ENCODE data around the gene USH2A.

USH2A gene

DNA sequence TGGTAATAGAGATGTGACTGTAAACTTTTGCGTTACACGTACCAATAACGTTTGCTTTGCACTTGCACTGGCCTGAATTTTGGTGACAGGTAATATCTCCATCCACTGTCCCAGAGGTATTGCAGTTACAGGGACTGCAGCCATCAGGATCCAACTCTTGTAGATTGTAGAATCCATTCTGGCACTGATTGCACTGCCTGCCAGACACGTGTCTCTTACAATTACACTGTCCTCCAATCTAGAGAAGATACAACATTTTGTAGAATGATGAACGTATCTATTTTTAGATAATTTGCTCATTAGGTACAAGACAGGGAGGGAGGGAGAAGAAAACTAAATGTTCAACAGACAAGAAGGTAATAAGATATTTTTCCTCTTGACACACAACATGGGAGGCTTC lies 172.4 kb downstream of the USH2A start:
- Mint-ChIP-seq H3K27ac (no peak overlapping the region), H3K4me1 (no peaks in the 10 kb centered on the region), H3K9me3 (peaks cover 12% of the 10 kb centered on the region), H3K4me3 (no peak overlapping the region), H3K27me3 (no peaks in the 10 kb centered on the region), H3K36me3 (no peaks in the 10 kb centered on the region)

DNA sequence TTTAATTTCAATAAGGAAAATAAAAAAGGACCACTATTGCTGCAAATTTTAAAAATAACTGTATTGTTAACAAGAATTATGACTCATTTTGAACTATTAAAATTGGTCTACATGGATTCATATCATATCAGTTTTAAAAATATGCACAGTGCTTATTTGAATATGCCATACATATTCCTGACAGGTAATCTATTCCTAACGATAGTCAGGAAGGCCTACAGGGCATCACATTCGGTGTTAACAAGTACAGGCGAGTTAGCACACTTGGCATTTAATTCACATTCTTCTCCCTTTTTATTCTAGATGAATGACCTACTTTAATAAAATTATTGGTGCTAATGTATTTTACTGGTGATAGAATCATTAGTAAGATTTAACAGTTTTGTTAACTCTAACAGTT lies 174.6 kb downstream of the USH2A start:
- Mint-ChIP-seq H3K27ac (no peak overlapping the region), H3K4me3 (no peak overlapping the region), H3K36me3 (no peaks in the 10 kb centered on the region), H3K9me3 (peaks cover 3% of the 10 kb centered on the region), H3K4me1 (no peaks in the 10 kb centered on the region), H3K27me3 (no peaks in the 10 kb centered on the region)

DNA sequence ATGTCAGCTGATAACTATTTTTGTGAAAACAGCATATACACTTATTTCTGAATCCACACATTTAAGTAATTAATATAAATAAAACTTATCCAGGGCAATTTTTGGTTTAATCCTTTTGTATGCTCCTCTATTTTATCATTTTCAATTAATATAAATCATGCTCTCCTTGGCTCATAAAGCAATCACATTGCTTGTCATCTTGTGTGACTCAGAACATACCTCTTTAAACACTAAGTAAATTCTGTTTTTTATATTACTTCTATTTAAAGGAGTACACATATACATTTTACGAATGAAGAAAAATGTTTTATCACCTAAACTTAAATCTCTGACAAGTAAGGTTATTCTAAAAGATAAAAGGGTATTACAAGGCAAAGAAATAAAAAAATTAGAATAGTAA lies 175.3 kb downstream of the USH2A start:
- H3K4me1 Mint-ChIP-seq, result no peaks in the 10 kb centered on the region
- no peaks in the 10 kb centered on the region for H3K36me3 Mint-ChIP-seq
- no peaks in the 10 kb centered on the region for H3K9me3 Mint-ChIP-seq
- no peak overlapping the region for H3K27ac Mint-ChIP-seq
- H3K27me3 Mint-ChIP-seq, result no peaks in the 10 kb centered on the region
- no peak overlapping the region for H3K4me3 Mint-ChIP-seq

DNA sequence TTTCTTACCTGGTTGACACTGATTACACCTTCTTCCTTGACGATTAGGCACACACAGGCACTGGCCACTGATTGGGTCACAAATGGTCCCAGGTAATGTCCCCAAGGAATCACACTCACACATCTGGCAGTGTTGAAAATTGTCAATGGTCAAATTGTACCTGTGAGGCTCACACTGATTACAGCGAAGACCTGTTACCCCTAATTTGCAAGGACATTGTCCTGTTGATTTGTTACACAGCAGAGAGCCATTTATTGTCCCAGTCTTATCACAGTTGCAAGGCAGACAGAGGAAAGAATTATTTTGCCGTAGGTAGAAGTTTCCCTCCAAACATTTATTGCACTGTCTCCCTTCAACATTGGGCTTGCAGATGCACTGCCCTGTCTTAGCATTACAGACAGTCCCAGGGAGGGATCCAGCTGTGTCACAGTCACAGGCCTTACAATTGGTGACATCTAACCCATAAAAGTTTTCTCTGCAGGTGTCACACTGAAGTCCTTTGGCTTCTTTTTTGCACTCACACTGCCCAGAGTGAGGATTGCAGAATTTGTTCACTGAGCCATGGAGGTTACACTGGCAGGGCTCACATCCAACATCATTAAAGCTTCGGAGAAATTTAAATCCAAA lies 176.6 kb downstream of the USH2A start:
- Mint-ChIP-seq H3K27me3 (no peaks in the 10 kb centered on the region), H3K27ac (no peak overlapping the region), H3K4me3 (no peak overlapping the region), H3K4me1 (no peaks in the 10 kb centered on the region), H3K36me3 (no peaks in the 10 kb centered on the region), H3K9me3 (no peaks in the 10 kb centered on the region)

DNA sequence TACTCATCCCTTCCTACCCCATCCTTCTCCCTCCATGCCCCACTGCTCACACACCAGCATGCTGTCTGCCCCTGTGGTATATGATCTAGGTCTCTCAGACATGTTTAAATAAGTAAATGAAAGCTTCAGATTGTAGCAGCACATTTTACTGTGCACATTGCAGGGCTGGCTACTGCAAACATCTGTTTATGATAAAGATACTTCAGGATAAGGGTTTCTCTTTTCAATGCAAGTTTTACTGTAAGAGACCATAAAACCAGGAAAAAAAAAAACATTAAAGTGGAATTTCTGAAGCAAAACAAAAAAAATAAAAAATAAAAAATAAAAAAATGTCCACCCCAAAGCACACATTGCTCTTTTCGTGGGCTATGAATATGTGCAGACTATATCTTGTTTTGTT lies 184.4 kb downstream of the USH2A start:
- H3K27me3 Mint-ChIP-seq, result no peaks in the 10 kb centered on the region
- no peak overlapping the region for H3K4me3 Mint-ChIP-seq
- no peak overlapping the region for H3K27ac Mint-ChIP-seq
- no peaks in the 10 kb centered on the region for H3K9me3 Mint-ChIP-seq
- no peaks in the 10 kb centered on the region for H3K36me3 Mint-ChIP-seq
- H3K4me1 Mint-ChIP-seq, result no peaks in the 10 kb centered on the region

DNA sequence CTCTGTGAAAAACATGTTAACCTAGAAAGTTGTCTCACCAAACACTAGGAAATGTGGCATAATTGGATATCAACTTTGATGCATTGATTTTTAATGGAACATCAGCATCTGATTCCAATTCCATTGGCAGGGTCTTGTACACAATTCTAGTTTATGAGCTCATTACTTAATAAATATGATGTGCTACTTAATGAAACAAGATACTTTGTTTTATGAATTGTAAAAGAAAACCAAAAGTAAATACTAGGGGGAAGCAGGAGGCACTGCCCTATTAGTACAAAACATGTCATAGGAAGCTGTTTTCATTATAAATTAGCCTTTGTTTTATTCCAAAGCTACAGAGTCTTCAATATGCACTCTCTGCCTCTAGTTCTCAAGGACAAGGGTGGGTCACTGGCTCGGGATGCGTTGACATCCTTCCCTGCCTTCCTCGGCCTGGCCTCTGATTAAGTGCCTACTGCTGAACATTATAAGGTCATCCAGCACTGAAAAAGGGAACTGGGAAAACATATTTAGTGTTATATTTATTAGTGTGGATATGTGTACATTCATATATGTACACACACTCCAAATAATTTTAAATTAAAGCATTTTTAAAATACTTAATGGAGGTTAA lies 185.2 kb downstream of the USH2A start:
- H3K27ac Mint-ChIP-seq, result no peak overlapping the region
- no peaks in the 10 kb centered on the region for H3K36me3 Mint-ChIP-seq
- H3K4me1 Mint-ChIP-seq, result no peaks in the 10 kb centered on the region
- H3K4me3 Mint-ChIP-seq, result no peak overlapping the region
- no peaks in the 10 kb centered on the region for H3K9me3 Mint-ChIP-seq
- no peaks in the 10 kb centered on the region for H3K27me3 Mint-ChIP-seq

DNA sequence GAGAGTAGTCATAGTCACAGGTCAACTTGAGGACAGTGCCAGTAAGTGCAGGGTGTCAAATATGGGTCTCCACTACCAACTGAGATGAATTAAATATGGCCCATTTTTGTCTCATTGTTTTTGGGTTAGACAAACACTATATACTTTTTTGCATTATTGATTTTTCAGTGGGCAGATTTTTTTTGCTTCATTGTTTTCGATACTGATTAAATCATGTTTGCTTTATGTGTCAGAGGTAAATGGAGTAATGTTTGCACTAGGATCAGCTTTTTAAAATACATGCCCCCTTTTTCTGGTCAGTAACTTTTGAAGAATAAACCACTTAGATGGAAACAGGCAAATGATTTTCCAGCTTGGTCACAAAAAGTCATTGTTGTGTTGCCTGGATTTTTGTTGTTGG lies 199.0 kb downstream of the USH2A start:
- peaks cover 23% of the 10 kb centered on the region for H3K9me3 Mint-ChIP-seq
- H3K4me3 Mint-ChIP-seq, result no peak overlapping the region
- H3K27me3 Mint-ChIP-seq, result no peaks in the 10 kb centered on the region
- no peaks in the 10 kb centered on the region for H3K36me3 Mint-ChIP-seq
- H3K27ac Mint-ChIP-seq, result no peak overlapping the region
- peaks cover 14% of the 10 kb centered on the region for H3K4me1 Mint-ChIP-seq

DNA sequence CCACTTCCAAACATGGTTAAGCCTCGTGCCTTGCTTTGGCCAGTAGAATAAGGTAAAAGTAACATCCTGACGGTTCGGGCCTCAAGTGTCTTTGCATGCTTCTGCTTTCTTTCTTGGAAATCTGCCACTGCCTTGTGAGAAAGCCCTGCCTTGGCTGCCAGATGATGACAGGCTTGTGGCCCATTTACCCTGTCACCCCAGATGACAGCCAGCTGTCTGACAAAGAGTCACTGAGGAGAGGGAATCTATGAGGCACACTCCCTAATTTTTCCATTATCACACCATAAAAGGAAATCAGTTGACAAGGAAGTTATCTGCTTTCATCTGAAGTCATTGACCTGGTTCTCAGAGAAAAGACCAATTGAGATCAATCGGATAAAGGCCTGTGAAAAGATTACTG lies 199.8 kb downstream of the USH2A start:
- no peak overlapping the region for H3K27ac Mint-ChIP-seq
- H3K27me3 Mint-ChIP-seq, result no peaks in the 10 kb centered on the region
- peaks cover 14% of the 10 kb centered on the region for H3K4me1 Mint-ChIP-seq
- no peaks in the 10 kb centered on the region for H3K36me3 Mint-ChIP-seq
- peaks cover 23% of the 10 kb centered on the region for H3K9me3 Mint-ChIP-seq
- H3K4me3 Mint-ChIP-seq, result no peak overlapping the region

DNA sequence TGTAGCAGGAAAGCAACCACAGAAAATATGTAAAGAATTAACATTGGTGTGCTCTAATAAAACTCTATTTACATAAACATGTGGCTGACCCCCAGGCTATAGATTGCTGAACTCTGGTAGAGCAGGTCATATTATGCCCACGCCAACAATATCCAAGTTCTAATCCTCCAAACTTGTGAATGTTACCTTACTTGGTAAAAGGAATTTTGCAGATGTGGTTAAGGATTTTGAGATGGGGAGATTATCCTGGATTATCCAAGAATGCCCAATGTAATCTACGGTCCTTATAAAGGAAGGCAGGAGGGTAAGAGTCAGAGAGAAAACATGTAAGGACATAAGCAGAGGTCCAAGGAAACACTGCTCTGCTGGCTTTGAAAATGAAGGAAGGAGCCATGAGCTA lies 201.0 kb downstream of the USH2A start:
- Mint-ChIP-seq H3K27me3 (no peaks in the 10 kb centered on the region), H3K9me3 (peaks cover 15% of the 10 kb centered on the region), H3K4me1 (peaks cover 14% of the 10 kb centered on the region), H3K36me3 (no peaks in the 10 kb centered on the region), H3K27ac (no peak overlapping the region), H3K4me3 (no peak overlapping the region)

DNA sequence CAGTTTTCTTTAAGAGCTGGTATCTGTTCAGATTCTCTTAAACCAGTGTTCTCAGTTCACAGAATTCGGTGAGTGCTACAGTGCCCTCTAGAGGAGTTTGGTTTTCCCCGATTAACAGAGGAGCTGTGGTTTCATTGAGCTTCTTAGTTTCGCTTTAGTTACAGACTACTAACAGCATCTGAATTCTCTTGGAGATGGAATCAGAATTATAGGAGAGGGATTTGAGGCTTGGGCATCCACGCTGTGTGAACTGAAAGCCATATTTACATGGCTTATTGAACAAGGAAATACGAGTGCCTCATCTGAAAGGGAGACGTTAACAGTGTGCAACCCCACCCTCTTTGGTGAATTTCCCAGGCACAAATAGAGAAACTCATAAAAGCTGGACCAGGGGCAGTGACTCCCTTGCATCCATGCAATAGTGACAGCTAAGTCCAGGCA lies 202.0 kb downstream of the USH2A start:
- Mint-ChIP-seq H3K27ac (no peak overlapping the region), H3K9me3 (peaks cover 9% of the 10 kb centered on the region), H3K27me3 (no peaks in the 10 kb centered on the region), H3K4me3 (peak overlapping the region; percentile 75), H3K4me1 (peaks cover 14% of the 10 kb centered on the region), H3K36me3 (no peaks in the 10 kb centered on the region)

DNA sequence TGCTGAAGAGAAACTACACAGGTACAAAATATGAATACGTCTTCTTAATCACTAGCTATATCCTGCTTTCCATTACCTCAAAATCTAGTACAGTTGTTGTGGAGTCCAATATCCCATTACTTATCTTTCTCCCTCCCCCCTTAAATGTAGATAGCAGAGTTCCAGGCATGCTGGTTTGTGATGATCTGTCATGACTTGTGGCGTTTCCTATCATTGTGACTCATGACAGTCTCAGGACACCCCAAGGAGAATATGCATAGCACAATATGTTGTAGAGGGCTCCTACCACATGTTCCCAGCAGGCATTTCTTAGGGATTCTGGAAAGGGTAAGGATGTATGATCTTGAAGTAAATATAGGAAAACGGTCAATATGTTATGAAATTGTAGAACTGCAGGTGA lies 206.9 kb downstream of the USH2A start:
- Mint-ChIP-seq H3K4me3 (no peak overlapping the region), H3K27me3 (no peaks in the 10 kb centered on the region), H3K4me1 (peaks cover 10% of the 10 kb centered on the region), H3K36me3 (no peaks in the 10 kb centered on the region), H3K27ac (no peak overlapping the region), H3K9me3 (peaks cover 9% of the 10 kb centered on the region)

DNA sequence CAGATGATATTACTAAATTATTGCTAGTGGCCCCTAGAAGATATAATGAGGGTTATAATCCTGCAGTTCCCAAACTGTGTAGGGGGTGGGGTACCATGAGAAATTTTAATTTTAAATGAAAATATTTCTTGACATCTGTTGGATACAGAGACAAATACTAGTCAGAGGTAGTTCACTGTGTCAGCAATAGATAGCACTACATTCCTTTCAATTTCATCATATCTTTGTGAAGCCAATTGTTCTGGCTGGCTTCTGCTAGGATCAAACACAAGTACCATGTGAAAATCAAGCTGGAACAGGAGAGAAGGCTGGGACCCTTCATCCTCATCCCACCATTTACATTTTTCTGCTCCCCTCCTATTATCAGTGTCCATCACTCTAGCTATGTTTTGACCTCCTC lies 208.1 kb downstream of the USH2A start:
- no peaks in the 10 kb centered on the region for H3K36me3 Mint-ChIP-seq
- no peaks in the 10 kb centered on the region for H3K4me1 Mint-ChIP-seq
- no peaks in the 10 kb centered on the region for H3K27me3 Mint-ChIP-seq
- peaks cover 6% of the 10 kb centered on the region for H3K9me3 Mint-ChIP-seq
- no peak overlapping the region for H3K27ac Mint-ChIP-seq
- no peak overlapping the region for H3K4me3 Mint-ChIP-seq

DNA sequence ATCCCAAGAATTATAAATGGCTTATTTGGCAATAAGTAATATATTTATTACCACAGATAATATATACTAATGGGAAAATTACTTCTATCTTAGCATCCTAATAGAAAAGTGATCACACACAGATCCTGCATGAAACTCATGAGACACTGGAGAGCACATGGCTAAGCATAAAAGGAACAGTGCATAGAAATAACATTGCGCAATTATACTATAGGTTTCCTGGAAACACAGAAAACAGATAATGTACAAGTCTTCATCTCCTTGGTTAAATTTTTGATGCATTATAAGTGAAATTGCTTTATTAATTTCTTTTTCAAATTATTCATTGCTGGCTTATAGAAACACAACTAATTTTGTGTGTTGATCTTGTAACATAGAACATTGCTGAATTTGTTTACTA lies 210.4 kb downstream of the USH2A start:
- H3K4me3 Mint-ChIP-seq, result no peak overlapping the region
- no peaks in the 10 kb centered on the region for H3K27me3 Mint-ChIP-seq
- no peaks in the 10 kb centered on the region for H3K4me1 Mint-ChIP-seq
- H3K27ac Mint-ChIP-seq, result no peak overlapping the region
- H3K9me3 Mint-ChIP-seq, result peaks cover 4% of the 10 kb centered on the region
- H3K36me3 Mint-ChIP-seq, result no peaks in the 10 kb centered on the region

DNA sequence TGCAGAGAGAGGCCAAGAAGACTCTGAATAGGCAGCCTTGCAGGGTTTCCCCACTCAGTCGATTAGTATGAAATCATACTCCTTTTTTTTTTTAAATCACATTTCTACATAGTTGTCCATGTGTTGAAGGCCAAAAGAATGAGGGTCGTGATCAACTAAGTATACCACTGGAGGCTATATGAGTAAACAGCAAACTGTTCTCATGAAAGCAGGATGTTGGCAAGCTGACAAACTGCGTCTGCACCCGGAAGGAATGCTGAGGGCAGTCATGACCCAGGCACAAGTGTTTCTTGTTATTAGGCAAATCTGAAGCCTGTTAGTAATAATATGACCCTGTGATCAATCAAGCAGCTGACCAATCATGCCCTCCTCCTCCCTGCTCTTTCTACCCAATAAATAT lies 213.2 kb downstream of the USH2A start:
- Mint-ChIP-seq H3K4me3 (no peak overlapping the region), H3K9me3 (peaks cover 3% of the 10 kb centered on the region), H3K27ac (no peak overlapping the region), H3K4me1 (no peaks in the 10 kb centered on the region), H3K27me3 (no peaks in the 10 kb centered on the region), H3K36me3 (no peaks in the 10 kb centered on the region)

DNA sequence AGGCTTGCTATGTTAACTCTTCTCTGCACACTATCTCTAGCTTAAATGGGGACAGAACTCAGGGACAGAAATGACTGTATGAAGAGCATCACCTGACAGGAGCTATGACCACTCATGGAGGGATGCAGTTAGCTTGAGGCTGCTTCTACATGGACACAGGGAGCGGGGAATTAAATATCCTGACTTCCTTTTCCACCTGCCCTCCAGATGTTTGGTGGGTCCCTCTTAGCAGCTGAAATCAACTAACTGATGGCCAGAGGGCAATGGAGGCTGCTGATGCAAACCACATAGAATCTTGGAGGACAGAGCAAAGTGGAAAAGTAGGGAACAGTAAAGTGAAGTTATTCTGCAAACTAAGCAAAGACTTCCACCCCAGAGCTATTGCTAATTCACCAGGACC lies 214.1 kb downstream of the USH2A start:
- Mint-ChIP-seq H3K36me3 (no peaks in the 10 kb centered on the region), H3K27me3 (no peaks in the 10 kb centered on the region), H3K4me1 (no peaks in the 10 kb centered on the region), H3K9me3 (peaks cover 4% of the 10 kb centered on the region), H3K27ac (no peak overlapping the region), H3K4me3 (no peak overlapping the region)

DNA sequence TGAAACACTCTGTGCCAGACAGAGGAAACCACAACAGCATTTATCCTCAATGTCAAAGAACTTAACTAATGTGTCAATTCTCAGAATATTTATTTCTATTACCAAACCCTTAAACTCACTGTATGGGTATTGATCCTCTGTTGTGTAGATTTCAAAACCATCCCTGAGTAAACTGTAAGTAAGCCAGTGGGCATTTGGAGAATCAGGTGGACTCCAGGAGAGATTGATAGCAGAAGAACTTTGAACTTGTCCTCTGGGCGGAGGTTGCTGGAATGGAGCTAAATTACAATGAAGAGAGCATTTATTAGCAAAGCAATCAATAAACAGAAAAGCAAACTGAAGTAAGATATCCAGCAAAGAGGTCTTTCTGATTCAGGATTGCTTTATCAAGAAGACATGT lies 216.1 kb downstream of the USH2A start:
- Mint-ChIP-seq H3K27ac (no peak overlapping the region), H3K27me3 (no peaks in the 10 kb centered on the region), H3K36me3 (no peaks in the 10 kb centered on the region), H3K9me3 (peaks cover 4% of the 10 kb centered on the region), H3K4me3 (no peak overlapping the region), H3K4me1 (no peaks in the 10 kb centered on the region)

DNA sequence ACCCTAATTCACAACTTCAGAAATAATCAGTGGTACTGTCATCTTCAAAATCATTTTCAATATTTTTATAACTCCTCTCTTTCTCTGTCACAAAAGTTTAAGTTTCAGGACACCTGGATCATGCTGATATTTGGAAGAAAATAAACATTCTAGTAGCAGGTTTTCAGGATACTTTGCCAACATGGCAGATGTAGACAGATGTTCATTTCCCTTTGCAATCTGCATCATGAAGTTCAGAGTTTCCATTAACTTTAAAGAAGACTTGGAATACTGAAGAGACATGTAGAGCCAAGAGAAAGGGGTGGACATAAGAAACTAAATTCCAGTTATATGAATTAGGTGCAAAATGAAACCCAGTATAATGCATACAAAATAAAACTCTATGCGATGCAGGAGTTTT lies 218.1 kb downstream of the USH2A start:
- no peaks in the 10 kb centered on the region for H3K4me1 Mint-ChIP-seq
- no peak overlapping the region for H3K4me3 Mint-ChIP-seq
- peaks cover 4% of the 10 kb centered on the region for H3K9me3 Mint-ChIP-seq
- no peaks in the 10 kb centered on the region for H3K27me3 Mint-ChIP-seq
- H3K36me3 Mint-ChIP-seq, result no peaks in the 10 kb centered on the region
- no peak overlapping the region for H3K27ac Mint-ChIP-seq
